ENCODE data around the gene ELOVL1. TPM values are rescaled to one million over a fixed set of nuclear protein-coding genes. Genes with fewer than 3 reads are reported as not detected.

ELOVL1 gene
- total RNA-seq, 1 donor from 2014 or later, result 135 TPM

GRCh38 chr1:43327549-43328292, 40.1 kb downstream of the ELOVL1 start:
- DNase-seq (ENCODE audit: low spot score), result no peak

- DNase-seq (ENCODE audit: low spot score), result no peak
These were observed 42.4 kb downstream of the ELOVL1 start for GRCh38 chr1:43325381-43325780.

DNA sequence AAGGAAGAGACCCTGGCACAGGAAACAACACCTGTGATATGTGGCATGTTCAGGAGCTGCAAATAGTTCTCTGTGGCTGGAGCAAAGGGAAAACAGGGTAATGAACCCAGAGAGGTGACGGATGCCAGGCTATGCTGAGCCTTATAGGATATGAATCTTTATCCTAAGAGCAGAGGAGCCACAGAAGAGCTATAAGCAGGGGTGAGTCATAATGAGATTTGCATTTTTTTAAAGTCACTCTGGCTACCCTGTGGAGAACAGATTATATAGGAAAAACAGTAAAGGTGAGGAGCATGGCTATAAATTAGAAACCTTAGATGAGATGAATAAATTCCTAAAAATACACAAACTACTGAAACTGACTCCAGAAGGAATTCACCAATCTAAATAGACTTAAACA, 43.0 kb downstream of the ELOVL1 start:
- no peak for DNase-seq (ENCODE audit: low spot score)

GRCh38 chr1:43322506-43322905, 45.3 kb downstream of the ELOVL1 start:
- no peak for DNase-seq (ENCODE audit: low spot score)

DNA sequence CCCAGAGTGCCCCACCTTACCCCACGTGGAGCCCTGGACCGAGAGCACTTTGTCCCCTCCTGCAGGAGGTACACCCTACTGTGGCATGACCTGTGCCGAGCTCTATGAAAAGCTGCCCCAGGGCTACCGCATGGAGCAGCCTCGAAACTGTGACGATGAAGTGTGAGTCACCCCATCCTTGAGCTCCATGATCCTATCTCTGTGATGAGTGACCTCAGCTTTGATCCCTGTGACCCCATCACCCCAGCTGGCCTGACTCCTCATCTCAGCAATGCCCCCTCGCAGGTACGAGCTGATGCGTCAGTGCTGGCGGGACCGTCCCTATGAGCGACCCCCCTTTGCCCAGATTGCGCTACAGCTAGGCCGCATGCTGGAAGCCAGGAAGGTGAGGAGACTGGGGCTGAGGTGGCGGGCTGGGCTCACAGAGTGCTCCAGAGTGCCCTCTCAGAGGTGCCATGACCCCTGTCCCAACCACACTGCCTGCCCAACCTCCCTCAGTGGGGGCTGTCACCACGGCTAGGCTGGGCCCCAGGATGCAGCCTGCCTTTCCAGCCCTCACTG, 46.4 kb downstream of the ELOVL1 start:
- no peak for DNase-seq (ENCODE audit: low spot score)

- DNase-seq (ENCODE audit: low spot score), result no peak
These were observed 48.0 kb downstream of the ELOVL1 start for GRCh38 chr1:43319766-43320165.

DNA sequence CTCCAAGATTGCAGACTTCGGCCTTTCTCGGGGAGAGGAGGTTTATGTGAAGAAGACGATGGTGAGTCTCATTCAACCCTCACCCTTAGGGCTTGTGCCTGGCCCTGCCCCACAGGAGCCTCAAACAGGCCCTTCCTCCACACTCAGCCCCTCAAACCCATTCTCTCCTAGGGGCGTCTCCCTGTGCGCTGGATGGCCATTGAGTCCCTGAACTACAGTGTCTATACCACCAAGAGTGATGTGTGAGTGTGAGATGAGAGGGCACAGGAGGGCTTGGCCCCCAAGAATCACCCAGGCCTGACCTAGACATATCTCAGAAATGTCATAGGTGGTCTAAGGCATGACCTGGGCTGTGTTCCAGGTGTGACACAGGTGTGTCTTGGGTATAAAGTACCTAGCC, 48.5 kb downstream of the ELOVL1 start:
- DNase-seq (ENCODE audit: low spot score), result no peak

- DNase-seq (ENCODE audit: low spot score), result no peak
These were observed 49.0 kb downstream of the ELOVL1 start for GRCh38 chr1:43318831-43319230.

- no peak for DNase-seq (ENCODE audit: low spot score)
These were observed 49.9 kb downstream of the ELOVL1 start for GRCh38 chr1:43317817-43318471.

GRCh38 chr1:43316738-43317520, 50.9 kb downstream of the ELOVL1 start:
- no peak for DNase-seq (ENCODE audit: low spot score)

DNA sequence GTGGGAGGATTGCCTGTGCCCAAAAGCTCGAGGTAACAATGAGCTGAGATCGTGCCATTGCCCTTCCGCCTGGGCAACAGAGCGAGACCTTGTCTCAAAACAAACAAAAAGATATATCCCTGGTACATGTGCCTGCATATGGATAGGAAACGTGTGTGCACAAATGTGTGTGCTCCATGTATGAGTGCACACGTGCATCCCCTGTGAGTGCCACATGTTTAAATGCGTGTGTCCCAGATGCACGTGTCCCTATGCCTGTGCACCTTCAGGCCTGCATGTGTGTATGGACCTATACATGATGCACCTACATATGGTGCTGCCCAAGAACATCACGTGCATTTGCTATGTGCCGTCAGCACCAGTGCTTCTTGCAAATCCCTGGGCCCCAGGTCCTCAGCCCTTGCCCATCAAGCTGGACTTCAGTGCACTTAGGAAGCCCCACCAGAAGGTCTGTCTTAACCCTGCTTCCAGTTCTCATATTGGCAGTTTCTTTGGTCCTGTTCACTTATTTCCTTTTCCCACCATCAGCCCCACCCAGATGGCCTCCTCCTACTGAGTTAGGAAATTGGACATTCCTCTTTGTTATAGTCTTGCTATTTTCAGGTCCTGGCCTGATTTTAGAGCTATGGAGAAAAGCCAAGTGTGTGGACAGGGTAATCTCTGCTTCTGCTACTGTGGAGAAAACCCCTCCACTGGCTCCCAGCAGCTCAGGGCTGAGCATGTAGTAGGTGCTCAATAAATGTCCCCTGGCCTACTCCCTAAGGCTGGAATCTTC, 51.7 kb downstream of the ELOVL1 start:
- DNase-seq (ENCODE audit: low spot score), result no peak

- no peak for DNase-seq (ENCODE audit: low spot score)
These were observed 52.3 kb downstream of the ELOVL1 start for GRCh38 chr1:43315481-43315880.

GRCh38 chr1:43314233-43314632, 53.6 kb downstream of the ELOVL1 start:
- no peak for DNase-seq (ENCODE audit: low spot score)

DNA sequence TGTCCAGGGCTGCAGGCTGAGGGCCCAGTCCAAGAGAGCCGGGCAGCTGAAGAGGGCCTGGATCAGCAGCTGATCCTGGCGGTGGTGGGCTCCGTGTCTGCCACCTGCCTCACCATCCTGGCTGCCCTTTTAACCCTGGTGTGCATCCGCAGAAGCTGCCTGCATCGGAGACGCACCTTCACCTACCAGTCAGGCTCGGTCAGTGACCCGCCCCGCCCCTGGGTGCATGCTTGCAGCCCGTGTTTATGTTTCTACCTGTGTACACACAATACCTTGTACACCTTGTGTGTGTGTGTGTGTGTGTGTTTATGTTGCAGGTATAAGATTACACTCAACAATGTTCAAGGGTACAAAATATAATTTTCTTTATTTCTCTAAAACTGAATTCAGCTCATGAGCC, 54.0 kb downstream of the ELOVL1 start:
- no peak for DNase-seq (ENCODE audit: low spot score)

Other genes starting within 250 kb of the ELOVL1 start
- 63.0 TPM for gene EBNA1BP2, start 195.7 kb downstream of the ELOVL1 start, total RNA-seq
- gene CFAP57, start 195.7 kb downstream of the ELOVL1 start, total RNA-seq, result 0.47 TPM
- 12.1 TPM for gene TMEM125, start 98.0 kb downstream of the ELOVL1 start, total RNA-seq
- 12.0 TPM for gene C1orf210, start 82.4 kb downstream of the ELOVL1 start, total RNA-seq
- gene TIE1, start 67.0 kb downstream of the ELOVL1 start, total RNA-seq, result 21.4 TPM
- 0.55 TPM for gene MPL, start 30.2 kb downstream of the ELOVL1 start, total RNA-seq
- 2.0 TPM for gene CDC20, start 9.0 kb downstream of the ELOVL1 start, total RNA-seq
- 30.0 TPM for gene MED8, start 21.8 kb upstream of the ELOVL1 start, total RNA-seq
- gene SZT2, start 21.9 kb upstream of the ELOVL1 start, total RNA-seq, result 105 TPM
- gene HYI, start 85.9 kb upstream of the ELOVL1 start, total RNA-seq, result 50.9 TPM
- 405 TPM for gene PTPRF, start 162.9 kb upstream of the ELOVL1 start, total RNA-seq